ENCODE results near the gene DPYSL4. TPM values are rescaled to one million over a fixed set of nuclear protein-coding genes. Genes with fewer than 3 reads are reported as not detected.

DPYSL4 gene
- total and polyA plus RNA-seq, 2 of the 4 experiments (the other 2 are of a cell fraction) = 8.1 to 30.5 TPM

DNA sequence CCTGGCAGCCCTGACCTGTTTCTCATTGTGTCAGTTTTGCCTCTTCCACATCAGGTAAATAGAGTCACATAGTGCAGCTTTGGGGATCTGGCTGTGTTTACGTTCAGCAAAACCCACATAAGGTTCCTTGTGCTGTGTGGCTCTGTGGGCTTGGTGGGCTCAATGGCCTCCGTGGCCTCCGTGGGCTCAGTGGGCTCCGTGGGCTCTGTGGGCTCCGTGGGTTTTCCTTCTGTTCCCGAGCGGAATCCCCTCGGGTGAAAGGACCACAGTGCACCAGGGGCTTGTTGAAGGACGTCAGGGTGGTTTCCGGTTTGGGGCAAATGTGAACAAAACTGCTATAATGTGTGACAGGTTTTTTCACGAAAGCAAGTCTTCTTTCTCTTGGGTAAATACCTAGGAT, 12.5 kb upstream of the DPYSL4 start:
- Histone ChIP-seq H3K9ac (ENCODE audit: low read depth, low read length) (no peak overlapping the region), H3K9me3 (ENCODE audit: control insufficient read depth, insufficient read depth, low read length) (no peaks in the 10 kb centered on the region; the same call in 1 of the 2 replicates), H4K91ac (ENCODE audit: insufficient read depth, low read depth, low read length) (no peak overlapping the region), H3K4me2 (ENCODE audit: low read depth, low read length) (no peak overlapping the region), H3K27me3 (ENCODE audit: control insufficient read depth, insufficient read depth, low read length) (peaks cover 34% of the 10 kb centered on the region), H4K5ac (ENCODE audit: low read depth, low read length) (no peak overlapping the region), H2BK20ac (ENCODE audit: low read depth, low read length) (no peak overlapping the region), H2BK120ac (ENCODE audit: low read depth, low read length) (no peak overlapping the region), H2AK9ac (replicated peaks; ENCODE audit: low read depth, low read length, poor library complexity) (no peak overlapping the region), H3K56ac (ENCODE audit: extremely low read depth, insufficient read depth, low read length) (no peak overlapping the region), H2AK5ac (ENCODE audit: low read depth, low read length) (no peak overlapping the region), H3K4me3 (ENCODE audit: insufficient read depth, low read depth, low read length) (no peak overlapping the region), H3K4me1 (ENCODE audit: control insufficient read depth, insufficient read depth, low read length) (no peaks in the 10 kb centered on the region), H2AFZ (replicated peaks; ENCODE audit: low read length, poor library complexity) (no peak overlapping the region), H3K27ac (ENCODE audit: insufficient read depth, low read length) (no peak overlapping the region), H4K20me1 (ENCODE audit: insufficient read depth, low read length) (no peaks in the 10 kb centered on the region; the same call in 1 of the 2 replicates), H3K18ac (ENCODE audit: low read depth, low read length) (no peak overlapping the region), H3K4ac (ENCODE audit: low read depth, low read length) (no peak overlapping the region), H2BK5ac (ENCODE audit: low read depth, low read length, poor library complexity, severe bottlenecking) (no peak overlapping the region), H3K79me1 (ENCODE audit: low read depth in 1 of 2, low read length in 2 of 2) (no peaks in the 10 kb centered on the region), H3K36me3 (ENCODE audit: control insufficient read depth, insufficient read depth, low read length) (no peaks in the 10 kb centered on the region), H4K8ac (ENCODE audit: low read depth in 2 of 2, low read length in 2 of 2) (no peak overlapping the region), H3K9me1 (ENCODE audit: insufficient read depth, low read length) (no peaks in the 10 kb centered on the region), H2BK15ac (ENCODE audit: low read depth, low read length) (no peak overlapping the region), H3K23ac (ENCODE audit: low read depth, low read length) (no peak overlapping the region), H3K14ac (replicated peaks; ENCODE audit: low read depth, low read length) (no peak overlapping the region)
- ChIA-PET CTCF (no interaction called here), POLR2A (ENCODE audit: unreplicated experiment) (no interaction called here)
- dilution Hi-C loops (cut with HindIII; ENCODE audit: low sequenced_read_pairs, unreplicated experiment) = no loop called here
- DNase-seq = no peak
- TF ChIP-seq RAD21 (IDR thresholded peaks at IDR 0.05; ENCODE audit: low read length) = no peak
- TF ChIP-seq, protein P1, sequence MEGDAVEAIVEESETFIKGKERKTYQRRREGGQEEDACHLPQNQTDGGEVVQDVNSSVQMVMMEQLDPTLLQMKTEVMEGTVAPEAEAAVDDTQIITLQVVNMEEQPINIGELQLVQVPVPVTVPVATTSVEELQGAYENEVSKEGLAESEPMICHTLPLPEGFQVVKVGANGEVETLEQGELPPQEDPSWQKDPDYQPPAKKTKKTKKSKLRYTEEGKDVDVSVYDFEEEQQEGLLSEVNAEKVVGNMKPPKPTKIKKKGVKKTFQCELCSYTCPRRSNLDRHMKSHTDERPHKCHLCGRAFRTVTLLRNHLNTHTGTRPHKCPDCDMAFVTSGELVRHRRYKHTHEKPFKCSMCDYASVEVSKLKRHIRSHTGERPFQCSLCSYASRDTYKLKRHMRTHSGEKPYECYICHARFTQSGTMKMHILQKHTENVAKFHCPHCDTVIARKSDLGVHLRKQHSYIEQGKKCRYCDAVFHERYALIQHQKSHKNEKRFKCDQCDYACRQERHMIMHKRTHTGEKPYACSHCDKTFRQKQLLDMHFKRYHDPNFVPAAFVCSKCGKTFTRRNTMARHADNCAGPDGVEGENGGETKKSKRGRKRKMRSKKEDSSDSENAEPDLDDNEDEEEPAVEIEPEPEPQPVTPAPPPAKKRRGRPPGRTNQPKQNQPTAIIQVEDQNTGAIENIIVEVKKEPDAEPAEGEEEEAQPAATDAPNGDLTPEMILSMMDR (conservative IDR thresholded peaks at IDR 0.05; ENCODE audit: low read depth, low read length) = no peak
- BruUV-seq (replicated peaks) = no TSS peak
- 71% methylated on average over 5 of the region's 11 CpGs; no CpG with 5 or more reads in 1 of the 2 experiments for WGBS, 2 experiments (ENCODE audit: extremely low coverage in 2 of 2, insufficient read length in 1 of 2)
- intact Hi-C loops (cut with micrococcal nuclease) = no loop called here
- no peak for ATAC-seq (ENCODE audit: low read depth)
- in situ Hi-C loops (cut with MboI; ENCODE audit: low sequenced_read_pairs) = no loop called here

Data from IMR-90 (cell line).